IMR-90 (cell line): ENCODE data around the gene TRIM24. TPM values are rescaled to one million over a fixed set of nuclear protein-coding genes. Genes with fewer than 3 reads are reported as not detected.

Experiments used
- ATAC-seq: fragments of 200-7000 bp; cut with Tn5 transposase; 2 replicates; pipeline ENCODE4 v1.9.1; 2020; ENCODE audit warnings: low read depth, mild to moderate bottlenecking, moderate library complexity
- BruUV-seq: library from RNA; stranded (reverse); fragments of 400-500 nt; replicated peaks from 2 replicates; lab custom pipeline; 2021; lab: Mats Ljungman, UMichigan
- CTCF ChIA-PET: fragments of 300-600 bp; formaldehyde crosslinking; extraction: SDS; loops from one replicate; lab custom pipeline; 2021; ENCODE audit warnings: antibody characterized with exemption; lab: Yijun Ruan, JAX
- POLR2A ChIA-PET: fragments of 300-600 bp; sonication (Branson Sonifier 250); formaldehyde crosslinking; loops from one replicate; lab custom pipeline; 2022; ENCODE audit warnings: antibody characterized with exemption; ENCODE audit not compliant: unreplicated experiment; lab: Charles Lee
- DNase-seq: peaks from one replicate; pipeline ENCODE4 v3.0.0; 2013
- H2AFZ ChIP-seq: replicated peaks from 2 replicates; pipeline ENCODE3; 2013; ENCODE audit warnings: low read length, mild to moderate bottlenecking; ENCODE audit not compliant: poor library complexity
- H2AK5ac ChIP-seq: 2 replicates; pipeline ENCODE4 v1.6.1; 2013; ENCODE audit warnings: low read depth, low read length, inconsistent platforms
- H2AK9ac ChIP-seq: replicated peaks from 2 replicates; pipeline ENCODE3; 2013; ENCODE audit warnings: mild to moderate bottlenecking, low read depth, low read length, moderate library complexity; ENCODE audit not compliant: poor library complexity
- H2BK120ac ChIP-seq: 2 replicates; pipeline ENCODE4 v1.6.1; 2013; ENCODE audit warnings: low read depth, low read length, inconsistent platforms
- H2BK15ac ChIP-seq: 3 replicates; pipeline ENCODE4 v1.6.1; 2013; ENCODE audit warnings: low read depth, low read length, inconsistent platforms
- H2BK20ac ChIP-seq: 2 replicates; pipeline ENCODE4 v1.6.1; 2013; ENCODE audit warnings: low read depth, mild to moderate bottlenecking, inconsistent platforms, low read length, moderate library complexity
- H2BK5ac ChIP-seq: 2 replicates; pipeline ENCODE4 v1.6.1; 2013; ENCODE audit warnings: mild to moderate bottlenecking, low read depth, low read length, inconsistent platforms; ENCODE audit not compliant: poor library complexity, severe bottlenecking
- H3K14ac ChIP-seq: replicated peaks from 2 replicates; pipeline ENCODE4 v1.6.1; 2013; ENCODE audit warnings: low read depth, low read length, inconsistent platforms
- H3K18ac ChIP-seq: 2 replicates; pipeline ENCODE4 v1.6.1; 2013; ENCODE audit warnings: low read depth, low read length, control low read depth
- H3K23ac ChIP-seq: 2 replicates; pipeline ENCODE4 v1.6.1; 2013; ENCODE audit warnings: low read depth, low read length, inconsistent platforms
- H3K27ac ChIP-seq: 2 replicates; pipeline ENCODE4 v1.5.1; 2013; ENCODE audit warnings: mild to moderate bottlenecking, control low read depth, low read length; ENCODE audit not compliant: insufficient read depth
- H3K27me3 ChIP-seq: 2 replicates; pipeline ENCODE4 v1.6.1; 2013; ENCODE audit warnings: low read length; ENCODE audit not compliant: control insufficient read depth, insufficient read depth
- H3K36me3 ChIP-seq: 2 replicates; pipeline ENCODE4 v1.6.1; 2013; ENCODE audit warnings: low read length, mixed read lengths; ENCODE audit not compliant: control insufficient read depth, insufficient read depth
- H3K4ac ChIP-seq: 2 replicates; pipeline ENCODE4 v1.6.1; 2013; ENCODE audit warnings: low read depth, low read length, inconsistent platforms
- H3K4me1 ChIP-seq: 2 replicates; pipeline ENCODE4 v1.6.1; 2013; ENCODE audit warnings: low read length, mixed read lengths; ENCODE audit not compliant: control insufficient read depth, insufficient read depth
- H3K4me2 ChIP-seq: 2 replicates; pipeline ENCODE4 v1.6.1; 2013; ENCODE audit warnings: low read depth, mild to moderate bottlenecking, control low read depth, low read length, moderate library complexity
- H3K4me3 ChIP-seq: 2 replicates; pipeline ENCODE4 v1.5.1; 2013; ENCODE audit warnings: low read depth, mild to moderate bottlenecking, control low read depth, low read length, moderate library complexity; ENCODE audit not compliant: insufficient read depth
- H3K56ac ChIP-seq: 2 replicates; pipeline ENCODE4 v1.6.1; 2013; ENCODE audit warnings: low read length, inconsistent platforms; ENCODE audit not compliant: insufficient read depth; ENCODE audit errors: extremely low read depth
- H3K79me1 ChIP-seq, 2 experiments: 2 replicates each; pipeline ENCODE4 v1.6.1; 2013; ENCODE audit warnings: low read length in 2 of 2, inconsistent platforms in 1 of 2, low read depth in 1 of 2
- H3K9ac ChIP-seq: 2 replicates; pipeline ENCODE4 v1.6.1; 2013; ENCODE audit warnings: low read depth, low read length, control low read depth
- H3K9me1 ChIP-seq: 2 replicates; pipeline ENCODE4 v1.6.1; 2013; ENCODE audit warnings: low read length, inconsistent platforms; ENCODE audit not compliant: insufficient read depth
- H3K9me3 ChIP-seq: 2 replicates; pipeline ENCODE4 v1.6.1; 2013; ENCODE audit warnings: low read length; ENCODE audit not compliant: control insufficient read depth, insufficient read depth
- H4K20me1 ChIP-seq: 2 replicates; pipeline ENCODE4 v1.6.1; 2013; ENCODE audit warnings: low read length, inconsistent platforms; ENCODE audit not compliant: insufficient read depth
- H4K5ac ChIP-seq: 2 replicates; pipeline ENCODE4 v1.6.1; 2013; ENCODE audit warnings: mild to moderate bottlenecking, low read depth, low read length, control low read depth
- H4K8ac ChIP-seq, 2 experiments: 2 replicates each; pipeline ENCODE4 v1.6.1; 2013; ENCODE audit warnings: low read depth in 2 of 2, low read length in 2 of 2, control low read depth in 1 of 2, inconsistent platforms in 1 of 2
- H4K91ac ChIP-seq: 2 replicates; pipeline ENCODE4 v1.6.1; 2013; ENCODE audit warnings: low read depth, low read length, inconsistent platforms; ENCODE audit not compliant: insufficient read depth
- MAZ ChIP-seq: IDR thresholded peaks from 2 replicates; pipeline ENCODE4 v1.6.1; 2012; ENCODE audit warnings: low read depth, mild to moderate bottlenecking, low read length, improper control_type of control experiment, moderate library complexity, borderline replicate concordance
- RCOR1 ChIP-seq: IDR thresholded peaks from 2 replicates; pipeline ENCODE4 v1.6.1; 2012; ENCODE audit warnings: mild to moderate bottlenecking, low read length, improper control_type of control experiment; ENCODE audit not compliant: insufficient replicate concordance
- USF2 ChIP-seq: fragments of 150-350 bp; IDR thresholded peaks from 2 replicates; pipeline ENCODE4 v1.6.1; 2017; ENCODE audit warnings: mild to moderate bottlenecking, antibody characterized with exemption, low read length, low read depth
- WGBS, 2 experiments: methylation state at CpG; one replicate each; pipeline versions ENCODE4 v1.1.5 to v1.1.7; 2013; ENCODE audit warnings: missing lambda C conversion rate in 2 of 2; ENCODE audit not compliant: insufficient read length in 1 of 2; ENCODE audit errors: extremely low coverage in 2 of 2; 5-methylcytosine and 5-hydroxymethylcytosine counted together
- dilution Hi-C: fragments of 300-500 bp; cut with HindIII; formaldehyde crosslinking; loops from one replicate; pipeline ENCODE4 v1.14.3; 2018; ENCODE audit warnings: low sequenced_read_pairs; ENCODE audit not compliant: unreplicated experiment
- in situ Hi-C: fragments of 300-500 bp; cut with MboI; formaldehyde crosslinking; loops from 3 replicates; pipeline ENCODE4 v1.14.3; 2019; ENCODE audit warnings: low sequenced_read_pairs, inconsistent platforms, mixed read lengths
- intact Hi-C: fragments of 100-400 bp; cut with micrococcal nuclease; formaldehyde crosslinking; loops from 2 replicates; pipeline ENCODE4 v1.10.0; 2022
- polyA plus RNA-seq, 3 experiments: library from polyadenylated mRNA; depleted of rRNA; stranded (reverse); fragments of >200 nt; gene quantifications; 2 replicates each; pipeline ENCODE4 v1.2.3, GENCODE V29; 2012; ENCODE audit warnings: low replicate concordance in 1 of 3
- total RNA-seq: library from RNA; depleted of rRNA; stranded (reverse); fragments of >200 nt; gene quantifications from 2 replicates; pipeline ENCODE4 v1.2.3, GENCODE V29; 2012

TRIM24 gene
- total and polyA plus RNA-seq, 2 of the 4 experiments (the other 2 are of a cell fraction) = 4.1 to 5.7 TPM

DNA sequence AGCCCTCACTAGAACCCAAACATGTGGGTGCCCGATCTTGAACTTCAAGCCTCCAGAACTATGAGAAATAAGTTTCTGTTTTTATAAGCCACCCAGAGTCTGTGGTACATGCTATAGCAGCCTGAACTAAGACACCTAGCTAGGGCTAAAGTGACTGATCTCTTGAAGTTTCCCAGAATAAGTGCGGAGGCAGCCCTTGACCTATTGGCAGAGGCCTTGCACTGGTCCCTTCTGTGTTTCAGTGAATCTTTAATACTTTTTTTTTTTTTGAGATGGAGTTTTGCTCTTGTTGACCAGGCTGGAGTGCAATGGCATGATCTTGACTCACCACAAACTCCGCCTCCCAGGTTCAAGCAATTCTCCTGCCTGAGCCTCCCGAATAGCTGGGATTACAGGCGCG is 156.0 kb downstream of the TRIM24 start:
- Histone ChIP-seq H2BK20ac (no peak overlapping the region), H3K79me1 (no peaks in the 10 kb centered on the region), H3K27me3 (no peaks in the 10 kb centered on the region), H3K23ac (no peak overlapping the region), H4K20me1 (no peaks in the 10 kb centered on the region), H3K4me1 (no peaks in the 10 kb centered on the region), H3K56ac (no peak overlapping the region), H4K91ac (no peak overlapping the region), H3K27ac (no peak overlapping the region), H2AK5ac (no peak overlapping the region), H3K4ac (no peak overlapping the region), H3K18ac (no peak overlapping the region), H3K9me3 (peaks cover 3% of the 10 kb centered on the region; the same call in 1 of the 2 replicates), H2AFZ (no peak overlapping the region), H3K9me1 (no peaks in the 10 kb centered on the region), H2BK15ac (no peak overlapping the region), H3K4me2 (no peak overlapping the region), H4K5ac (no peak overlapping the region), H4K8ac (no peak overlapping the region), H2BK120ac (no peak overlapping the region), H3K4me3 (no peak overlapping the region), H2BK5ac (no peak overlapping the region), H2AK9ac (no peak overlapping the region), H3K36me3 (no peaks in the 10 kb centered on the region), H3K14ac (no peak overlapping the region), H3K9ac (no peak overlapping the region)
- POLR2A ChIA-PET = no interaction called here
- in situ Hi-C loops = no loop called here
- ATAC-seq (no peak), DNase-seq (no peak)
- dilution Hi-C loops = no loop called here
- WGBS, 2 experiments = no CpG with 5 or more reads among the region's 6 CpGs
- BruUV-seq = no TSS peak
- TF ChIP-seq RCOR1 (no peak), USF2 (no peak), MAZ (no peak)
- CTCF ChIA-PET = no interaction called here
- intact Hi-C loops = no loop called here
